SW480 (cell line): Measurements from ENCODE around the gene HHIPL1.

Experiments used
- DNase-seq: peaks from one replicate; pipeline ENCODE4 v3.0.0-alpha.2; 2016; ENCODE audit warnings: low spot score

The HHIPL1 gene

GRCh38 chr14:99716091-99716849 is 71.3 kb downstream of the HHIPL1 start:
- no peak for DNase-seq

GRCh38 chr14:99716850-99717681 is 72.1 kb downstream of the HHIPL1 start:
- no peak for DNase-seq

GRCh38 chr14:99717682-99718013 is 72.7 kb downstream of the HHIPL1 start:
- DNase-seq, result no peak

GRCh38 chr14:99718031-99718810 is 73.3 kb downstream of the HHIPL1 start:
- DNase-seq, result no peak

- DNase-seq, result no peak
Observed at GRCh38 chr14:99718811-99719192, 73.9 kb downstream of the HHIPL1 start.

GRCh38 chr14:99720941-99721791 is 76.2 kb downstream of the HHIPL1 start:
- no peak for DNase-seq

- DNase-seq, result no peak
Observed at GRCh38 chr14:99721792-99722516, 77.0 kb downstream of the HHIPL1 start.

- no peak for DNase-seq
Observed at GRCh38 chr14:99722741-99723140, 77.8 kb downstream of the HHIPL1 start.

- no peak for DNase-seq
Observed at GRCh38 chr14:99724196-99724891, 79.4 kb downstream of the HHIPL1 start.

- no peak for DNase-seq
Observed at GRCh38 chr14:99724939-99725773, 80.2 kb downstream of the HHIPL1 start.

- DNase-seq, result no peak
Observed at GRCh38 chr14:99725774-99726537, 81.0 kb downstream of the HHIPL1 start.

GRCh38 chr14:99726538-99727095 is 81.7 kb downstream of the HHIPL1 start:
- DNase-seq, result no peak

- DNase-seq, result no peak
Observed at GRCh38 chr14:99727096-99727870, 82.4 kb downstream of the HHIPL1 start.

GRCh38 chr14:99728231-99728920 is 83.4 kb downstream of the HHIPL1 start:
- no peak for DNase-seq

- DNase-seq, result no peak
Observed at GRCh38 chr14:99728981-99729451, 84.1 kb downstream of the HHIPL1 start.
